HG02623 (cell line): ENCODE data around the gene RUNX2.

Experiments used
- ATAC-seq: cut with Tn5 transposase; IDR thresholded peaks from one replicate; pipeline ENCODE4 v1.9.1; 2021; ENCODE audit warnings: moderate library complexity; ENCODE audit not compliant: unreplicated experiment

RUNX2 gene

DNA sequence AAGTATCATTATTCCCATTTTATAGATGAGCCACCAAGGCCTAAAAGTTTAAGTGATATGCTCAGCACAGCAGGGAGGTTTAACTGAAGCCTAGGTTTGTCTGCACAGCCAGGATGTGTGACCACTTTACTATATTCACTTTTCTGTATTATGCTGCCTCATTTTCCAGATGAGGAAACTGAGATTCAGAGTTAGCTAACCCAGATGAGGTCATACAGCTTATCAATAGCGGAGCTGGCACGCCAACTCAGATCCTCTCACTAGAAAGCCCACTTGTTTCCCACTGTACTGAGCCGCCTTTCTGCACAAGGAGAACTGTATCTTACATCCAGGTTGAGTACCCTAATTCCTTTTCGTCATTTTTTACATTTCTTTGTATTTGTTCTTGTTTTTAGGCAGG, 181.3 kb downstream of the RUNX2 start:
- no peak for ATAC-seq

DNA sequence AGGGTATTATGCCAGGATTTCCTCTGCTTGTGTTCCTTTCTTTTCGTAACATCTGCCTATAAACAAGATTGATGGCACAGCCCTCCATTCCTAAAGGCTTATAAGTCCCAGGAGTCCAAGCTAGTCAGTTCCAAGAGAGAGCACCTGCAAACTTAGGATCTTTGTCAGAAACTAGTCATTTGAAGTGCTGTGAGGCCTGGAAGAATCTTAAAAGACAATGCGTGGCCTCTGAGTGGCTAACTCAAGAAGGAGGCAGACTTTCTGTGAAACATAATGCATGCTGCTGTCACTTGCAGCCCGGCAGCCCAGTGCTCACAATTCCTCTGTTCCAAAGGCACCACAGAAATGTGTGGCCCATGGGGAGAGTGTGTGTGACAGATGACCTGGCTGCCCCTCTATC, 184.6 kb downstream of the RUNX2 start:
- ATAC-seq, result no peak

GRCh38 chr6:45513213-45513618, 185.1 kb downstream of the RUNX2 start:
- ATAC-seq, result no peak

DNA sequence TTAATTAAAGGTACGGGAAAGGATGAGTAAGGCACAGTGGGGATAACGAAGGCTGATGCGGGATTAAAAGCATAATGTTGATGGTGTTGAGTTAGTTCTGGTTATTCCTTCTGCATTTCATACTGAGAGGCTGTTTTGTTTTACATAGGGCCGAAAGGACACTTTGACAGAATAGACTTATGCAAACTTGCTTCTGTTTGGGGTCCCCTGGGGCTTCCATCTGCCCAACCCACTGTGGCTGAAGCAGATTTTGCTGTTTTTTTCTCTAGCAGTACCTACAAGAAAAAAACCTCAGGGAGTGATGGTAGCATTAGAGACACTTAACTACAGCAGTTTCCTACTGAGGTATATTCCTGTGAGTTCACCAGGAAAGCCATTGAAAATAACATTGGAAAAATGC, 185.7 kb downstream of the RUNX2 start:
- ATAC-seq, result no peak

DNA sequence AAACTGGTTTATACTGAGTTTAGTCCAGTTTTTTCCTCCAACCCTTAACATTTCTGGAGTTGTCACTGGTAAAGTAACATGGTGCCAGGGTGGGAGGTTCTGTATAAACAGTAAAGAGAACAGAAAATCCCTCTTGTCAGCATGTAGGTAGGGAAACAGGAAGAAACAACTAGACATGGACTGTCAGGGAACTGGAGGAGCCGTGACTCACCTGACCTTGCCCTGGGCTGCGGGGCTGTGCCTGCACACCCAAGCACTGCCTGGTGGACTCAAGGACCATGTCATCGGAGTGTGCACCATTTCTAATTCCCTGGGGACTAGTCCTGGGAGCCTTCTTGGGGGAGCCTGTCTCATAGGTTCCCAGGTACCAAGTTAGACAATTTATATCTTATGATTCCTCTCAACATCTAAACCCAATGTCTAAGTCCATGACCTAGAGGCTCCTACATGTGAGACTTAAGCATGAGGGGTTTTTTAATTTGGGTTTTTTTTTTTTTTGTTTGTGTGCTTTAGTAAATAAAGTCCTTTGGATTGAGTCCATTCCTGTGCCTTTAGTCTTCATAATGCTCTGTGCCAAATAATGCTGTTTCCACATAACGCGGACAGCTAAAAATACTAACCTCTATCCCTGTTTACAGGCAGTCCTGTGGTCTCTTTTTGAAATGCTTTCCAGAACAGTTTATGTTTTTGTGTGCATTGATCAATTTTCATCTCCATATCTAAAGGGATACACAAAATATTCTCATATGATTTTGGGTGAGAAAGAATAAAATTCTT, 186.5 kb downstream of the RUNX2 start:
- ATAC-seq, result no peak

DNA sequence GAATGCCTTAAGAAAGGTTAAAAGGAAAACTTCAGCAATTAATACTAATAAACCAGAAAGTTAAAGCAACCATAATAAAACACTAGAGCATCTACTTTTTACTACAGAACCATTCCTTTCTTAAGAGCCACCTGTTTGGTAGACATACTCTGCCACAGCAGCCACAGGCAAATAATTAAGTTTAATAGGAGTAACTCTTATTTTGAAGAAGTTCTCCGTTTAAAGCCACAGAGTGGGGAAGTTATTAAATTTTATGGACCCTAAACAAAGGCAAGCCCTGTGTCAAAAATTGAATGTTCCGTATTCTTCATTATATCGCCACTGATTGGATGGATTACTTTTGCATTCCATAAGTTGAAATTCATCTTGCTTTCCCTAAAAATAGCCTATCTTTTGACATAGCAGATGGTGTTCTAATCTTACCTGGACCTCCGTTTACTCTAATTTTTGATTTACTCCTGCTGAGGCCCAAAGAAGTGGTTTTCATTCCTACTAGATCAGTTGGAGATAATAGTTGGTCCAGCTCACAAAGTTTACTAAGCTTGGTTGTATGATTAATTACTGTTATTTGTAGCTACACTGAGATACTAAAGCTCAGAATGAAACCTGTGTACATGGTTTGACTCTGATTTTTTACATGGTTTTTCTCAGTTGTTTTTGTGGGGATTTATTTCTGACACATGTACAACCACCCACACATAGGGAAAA, 190.0 kb downstream of the RUNX2 start:
- no peak for ATAC-seq

GRCh38 chr6:45521226-45521625, 193.1 kb downstream of the RUNX2 start:
- ATAC-seq, result no peak

DNA sequence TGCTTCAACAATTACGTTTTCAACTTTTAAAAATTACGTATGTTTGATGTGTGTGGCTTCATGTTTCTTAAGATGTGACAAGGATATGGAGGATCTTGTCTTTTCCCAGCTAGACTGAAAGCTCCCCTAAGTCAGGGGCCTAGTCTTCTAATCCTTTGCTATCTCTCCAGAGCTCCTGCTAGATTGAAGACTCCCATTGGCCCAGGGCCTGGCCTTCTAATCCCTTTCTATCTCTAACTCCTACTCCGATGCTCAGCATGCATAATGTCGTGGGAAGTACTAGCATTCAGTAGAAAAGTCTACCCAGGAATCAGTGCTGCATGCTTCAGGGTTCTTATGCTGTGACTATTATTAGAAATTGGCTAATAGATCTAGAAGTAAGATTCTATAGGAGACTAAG, 194.4 kb downstream of the RUNX2 start:
- ATAC-seq, result no peak

GRCh38 chr6:45527210-45527609, 199.1 kb downstream of the RUNX2 start:
- no peak for ATAC-seq

- ATAC-seq, result no peak
Observed at GRCh38 chr6:45531999-45532595, 204.0 kb downstream of the RUNX2 start.

DNA sequence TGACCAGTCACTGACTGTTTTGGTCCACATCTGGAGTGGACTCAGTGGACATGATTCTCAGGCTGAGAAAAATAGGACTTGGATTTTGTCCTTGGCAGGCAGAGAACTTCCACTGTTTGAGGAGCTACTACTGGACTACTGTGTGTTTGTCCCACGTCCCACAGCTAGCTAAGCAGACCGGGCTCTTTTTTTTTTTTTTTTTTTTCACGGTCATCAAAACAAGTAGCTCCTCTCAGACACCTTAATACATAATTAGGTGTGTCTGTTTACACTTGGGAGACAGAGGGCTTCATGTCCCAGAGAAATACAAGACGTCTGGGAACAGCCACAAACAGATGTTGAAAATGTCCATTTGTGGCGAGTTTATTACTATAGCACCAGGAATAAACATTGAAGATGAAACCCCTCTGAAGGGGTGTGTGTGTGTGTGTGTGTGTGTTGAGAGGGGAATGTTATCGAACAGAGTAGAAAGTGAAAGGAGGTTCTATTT, 204.6 kb downstream of the RUNX2 start:
- ATAC-seq, result no peak

DNA sequence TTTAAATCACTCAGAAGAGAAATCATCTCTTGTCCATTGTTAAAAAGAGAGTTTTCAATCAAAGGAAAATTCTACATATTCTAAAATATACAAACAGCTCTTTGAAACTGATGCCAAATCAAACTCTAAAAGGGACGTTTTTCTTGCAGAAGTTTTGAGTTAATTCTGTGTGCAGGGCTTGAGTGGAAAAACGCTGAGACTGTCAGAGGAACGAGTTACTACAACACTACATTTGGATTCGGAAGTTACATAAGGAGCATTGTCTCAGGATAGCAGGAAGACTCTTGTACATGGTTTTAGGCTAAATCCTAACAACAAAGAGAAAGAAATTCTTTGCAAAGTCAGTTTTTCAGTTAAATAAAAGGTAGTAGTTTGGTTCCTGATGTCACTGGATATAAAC, 205.3 kb downstream of the RUNX2 start:
- no peak for ATAC-seq

GRCh38 chr6:45535933-45536332, 207.8 kb downstream of the RUNX2 start:
- no peak for ATAC-seq

DNA sequence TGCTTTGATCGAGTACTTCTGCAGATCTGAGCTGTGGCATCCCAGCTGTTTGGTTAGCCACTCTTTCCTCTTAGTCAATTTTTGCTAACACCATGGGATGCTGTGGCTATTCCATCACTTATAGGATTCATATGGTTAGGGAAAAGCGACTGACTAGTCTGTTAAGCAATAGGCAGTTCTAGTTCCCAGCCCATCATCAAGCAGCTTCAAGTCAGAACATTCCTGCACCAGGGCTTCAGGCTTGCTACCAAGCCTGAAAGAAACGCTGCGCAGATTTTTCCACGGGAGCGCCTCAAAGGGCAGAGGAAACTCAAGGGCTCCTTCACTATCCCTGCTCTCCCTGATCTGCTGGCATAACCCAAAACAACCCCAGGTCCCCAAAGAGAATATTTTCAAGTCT, 209.4 kb downstream of the RUNX2 start:
- ATAC-seq, result no peak

- no peak for ATAC-seq
Observed at GRCh38 chr6:45538641-45539547, 210.8 kb downstream of the RUNX2 start.

DNA sequence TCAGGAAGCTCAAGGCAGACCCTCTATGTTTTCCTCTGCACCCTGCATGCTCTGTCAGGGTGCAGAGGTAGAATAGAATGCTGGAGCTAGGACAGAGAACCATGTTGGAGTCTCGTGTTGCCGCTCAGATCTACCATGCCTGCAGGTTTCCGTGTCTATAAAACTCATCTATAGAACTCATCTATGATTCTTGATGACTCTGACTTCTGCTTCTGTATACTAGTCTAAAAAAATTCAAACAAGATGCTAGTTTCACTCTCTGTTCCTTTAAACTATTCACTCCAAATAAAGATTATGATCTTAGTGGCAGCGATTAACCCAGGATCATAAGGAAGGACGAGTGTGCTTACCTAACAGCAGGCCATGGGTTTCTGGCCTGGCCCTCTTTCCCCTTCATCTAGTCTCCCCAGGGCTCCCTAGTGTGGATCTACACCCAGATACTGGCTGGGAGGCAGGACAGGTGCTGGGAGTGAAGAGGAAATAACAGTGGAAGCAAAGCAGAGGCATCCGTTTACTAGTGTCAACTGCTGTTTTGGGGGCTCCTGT, 212.3 kb downstream of the RUNX2 start:
- no peak for ATAC-seq

- no peak for ATAC-seq
Observed at GRCh38 chr6:45541934-45542333, 213.8 kb downstream of the RUNX2 start.

- no peak for ATAC-seq
Observed at GRCh38 chr6:45543298-45544235, 215.4 kb downstream of the RUNX2 start.

DNA sequence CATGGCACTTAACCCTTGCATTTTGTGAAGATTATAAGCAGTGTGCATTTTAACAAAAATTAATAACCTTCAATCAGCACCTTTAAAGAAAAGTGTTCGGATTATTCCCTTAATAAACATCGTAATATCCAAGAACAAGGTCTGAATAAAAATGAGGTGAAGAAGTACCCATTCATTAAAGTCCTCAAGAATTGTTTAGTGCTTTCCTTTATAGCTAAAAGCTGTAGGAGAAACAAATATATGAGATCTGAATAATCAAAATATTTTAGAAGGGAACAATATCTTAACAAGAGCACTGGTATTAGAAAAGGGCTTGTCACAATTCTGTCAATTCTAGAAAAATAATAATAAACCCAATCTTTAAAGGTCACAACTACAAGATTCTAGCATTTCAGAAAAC, 217.3 kb downstream of the RUNX2 start:
- no peak for ATAC-seq
